Tibial nerve (tissue), 4 donors: Measurements from ENCODE around the gene CCDC74A. TPM values are rescaled to one million over a fixed set of nuclear protein-coding genes. Genes with fewer than 3 reads are reported as not detected.
"Not testable (repeated sequence)": the region's sequence is repeated elsewhere in the genome, so short reads cannot be mapped to it uniquely, and the experiment has no call there.

Experiments used
- DNase-seq, 2 donors: peaks; one replicate each; pipeline ENCODE4 v3.0.0-alpha.2; 2019; ENCODE audit warnings: low spot score in 2 of 2
- H3K27ac ChIP-seq, 4 donors: fragments of 200-600 bp; sonication (generic) in 3 of 4; one replicate each; pipeline ENCODE4 v1.5.1; 2017 to 2019; ENCODE audit warnings: mild to moderate bottlenecking in 1 of 4
- H3K27me3 ChIP-seq, 2 donors: fragments of 200-600 bp; sonication (generic) in 1 of 2; one replicate each; pipeline versions ENCODE4 v1.5.1 to v1.6.0; 2017 to 2019
- H3K36me3 ChIP-seq, 3 donors: fragments of 200-600 bp; sonication (generic); one replicate each; pipeline ENCODE4 v1.5.1; 2018 to 2019
- H3K4me1 ChIP-seq, 4 donors: fragments of 200-600 bp; sonication (generic) in 3 of 4; one replicate each; pipeline ENCODE4 v1.5.1; 2017 to 2019
- H3K4me3 ChIP-seq, 4 donors: fragments of 200-600 bp; sonication (generic) in 3 of 4; one replicate each; pipeline ENCODE4 v1.5.1; 2017 to 2019; ENCODE audit warnings: mild to moderate bottlenecking in 1 of 4, moderate library complexity in 1 of 4
- H3K9me3 ChIP-seq, 4 donors: fragments of 200-600 bp; sonication (generic) in 3 of 4; one replicate each; pipeline ENCODE4 v1.5.1; 2017 to 2019
- CTCF ChIP-seq, 5 experiments: fragments of 200-600 bp in 3 of 5; fragments of 450-650 bp in 2 of 5; sonication (generic) in 3 of 5; IDR thresholded peaks; one replicate each; pipeline ENCODE4 v1.5.1; 2016 to 2019; ENCODE audit warnings: antibody characterized with exemption in 5 of 5, mild to moderate bottlenecking in 3 of 5, moderate library complexity in 2 of 5
- EP300 ChIP-seq, 2 donors: sonication (generic); formaldehyde crosslinking; IDR thresholded peaks; one replicate each; pipeline ENCODE4 v1.6.1; 2017; ENCODE audit warnings: antibody characterized with exemption in 2 of 2, mild to moderate bottlenecking in 1 of 2
- POLR2A ChIP-seq, 2 donors: fragments of 450-650 bp; IDR thresholded peaks; one replicate each; pipeline ENCODE4 v1.6.1; 2017; ENCODE audit warnings: antibody characterized with exemption in 2 of 2, mild to moderate bottlenecking in 2 of 2, moderate library complexity in 2 of 2
- WGBS, 2 donors: methylation state at CpG; one replicate each; pipeline ENCODE4 v1.1.5; 2018; 5-methylcytosine and 5-hydroxymethylcytosine counted together
- total RNA-seq, 4 donors: library from RNA; depleted of rRNA; stranded (reverse); fragments of >200 nt; gene quantifications; one replicate each; pipeline ENCODE4 v1.1.0, GENCODE V29; 2016

The CCDC74A gene
- total RNA-seq, 4 donors from 2014 or later, result 19.5 to 50.2 (median 34.1) TPM

- Histone ChIP-seq H3K27me3 (no peaks in the 10 kb centered on the region), H3K9me3 (no peaks in the 10 kb centered on the region), H3K27ac (no peak overlapping the region), H3K4me3 (no peak overlapping the region), H3K36me3 (no peaks in the 10 kb centered on the region), H3K4me1 (no peaks in the 10 kb centered on the region)
- no peak for DNase-seq
- WGBS, 2 donors, result 89 to 90% methylated on average over 5 of the region's 5 CpGs
- no peak for TF ChIP-seq EP300 (IDR thresholded peaks at IDR 0.05)
- no peak for TF ChIP-seq CTCF (IDR thresholded peaks at IDR 0.05)
- no peak for TF ChIP-seq POLR2A (IDR thresholded peaks at IDR 0.05)
These were observed 38.7 kb downstream of the CCDC74A start for GRCh38 chr2:131566371-131566770.

DNA sequence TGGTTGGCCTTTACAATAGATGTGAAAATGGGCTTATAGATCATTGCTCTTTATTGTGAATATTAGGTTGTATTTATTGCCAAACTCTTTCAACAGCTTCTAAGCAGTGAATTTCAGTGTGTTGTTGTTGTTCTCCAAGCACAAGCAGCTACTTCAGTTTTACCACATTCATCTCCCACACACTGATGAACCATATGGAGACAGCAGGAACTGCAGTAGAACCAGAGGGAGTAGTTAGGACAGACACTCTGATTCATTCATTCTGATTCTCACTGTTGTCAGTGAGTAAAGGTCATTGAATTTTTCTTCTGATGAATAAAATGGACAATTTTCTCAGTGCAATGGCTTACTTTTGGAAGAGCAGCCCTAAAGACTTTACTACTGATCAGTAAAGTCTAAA lies 40.2 kb downstream of the CCDC74A start:
- H3K27ac ChIP-seq, result no peak overlapping the region
- H3K9me3 ChIP-seq, result no peaks in the 10 kb centered on the region
- no peak overlapping the region for H3K4me3 ChIP-seq
- H3K36me3 ChIP-seq, result no peaks in the 10 kb centered on the region
- DNase-seq, result no peak
- TF ChIP-seq POLR2A (IDR thresholded peaks at IDR 0.05) (no peak), CTCF (IDR thresholded peaks at IDR 0.05) (no peak), EP300 (IDR thresholded peaks at IDR 0.05) (no peak)
- no peaks in the 10 kb centered on the region for H3K4me1 ChIP-seq
- no peaks in the 10 kb centered on the region for H3K27me3 ChIP-seq

GRCh38 chr2:131568401-131568800 lies 40.7 kb downstream of the CCDC74A start:
- H3K4me3 ChIP-seq, DNase-seq, H3K36me3 ChIP-seq, H3K4me1 ChIP-seq, H3K9me3 ChIP-seq, H3K27me3 ChIP-seq, H3K27ac ChIP-seq: not testable (repeated sequence)
- 50 to 58% methylated on average over 1 of the region's 1 CpG for WGBS, 2 donors

DNA sequence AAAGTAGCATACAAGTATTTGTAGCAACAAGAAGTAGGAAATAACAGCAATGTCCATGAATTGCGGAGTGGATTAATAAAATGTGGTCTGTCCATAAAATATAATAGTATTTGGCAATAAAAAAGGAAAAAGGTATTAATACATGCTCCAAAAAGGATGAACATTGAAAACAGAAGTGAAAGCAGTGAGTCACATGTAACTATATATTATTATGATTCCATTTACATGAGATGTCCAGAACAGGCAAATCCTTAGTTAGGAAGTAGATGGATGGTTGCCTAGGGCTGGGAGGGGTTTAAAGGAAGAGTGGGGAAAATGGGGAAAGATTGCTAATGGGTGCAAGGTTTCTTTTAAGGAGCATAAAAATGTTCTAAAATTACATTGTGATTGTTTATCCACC lies 44.5 kb downstream of the CCDC74A start:
- Histone ChIP-seq H3K27ac (no peak overlapping the region), H3K27me3 (no peaks in the 10 kb centered on the region), H3K4me3 (no peak overlapping the region), H3K9me3 (no peaks in the 10 kb centered on the region), H3K4me1 (no peaks in the 10 kb centered on the region), H3K36me3 (no peaks in the 10 kb centered on the region)
- DNase-seq, result no peak
- WGBS, 2 donors, result 91 to 95% methylated on average over 1 of the region's 1 CpG
- TF ChIP-seq POLR2A (IDR thresholded peaks at IDR 0.05), result no peak
- no peak for TF ChIP-seq CTCF (IDR thresholded peaks at IDR 0.05)
- TF ChIP-seq EP300 (IDR thresholded peaks at IDR 0.05), result no peak

GRCh38 chr2:131577812-131578211 lies 50.1 kb downstream of the CCDC74A start:
- TF ChIP-seq CTCF (IDR thresholded peaks at IDR 0.05), result no peak
- TF ChIP-seq POLR2A (IDR thresholded peaks at IDR 0.05), result no peak
- no peak for TF ChIP-seq EP300 (IDR thresholded peaks at IDR 0.05)
- no peak for DNase-seq
- Histone ChIP-seq H3K36me3 (no peaks in the 10 kb centered on the region), H3K27ac (no peak overlapping the region), H3K9me3 (no peaks in the 10 kb centered on the region), H3K4me3 (no peak overlapping the region), H3K4me1 (no peaks in the 10 kb centered on the region), H3K27me3 (no peaks in the 10 kb centered on the region)
- 92 to 93% methylated on average over 4 of the region's 4 CpGs for WGBS, 2 donors

GRCh38 chr2:131580187-131580586 lies 52.5 kb downstream of the CCDC74A start:
- no peak overlapping the region for H3K27ac ChIP-seq
- 92 to 97% methylated on average over 7 of the region's 7 CpGs for WGBS, 2 donors
- no peak overlapping the region for H3K4me3 ChIP-seq
- H3K4me1 ChIP-seq, result no peaks in the 10 kb centered on the region
- no peak for DNase-seq
- no peaks in the 10 kb centered on the region for H3K36me3 ChIP-seq
- H3K27me3 ChIP-seq, result peaks cover 0 to 4% of the 10 kb centered on the region in 2 donors
- no peaks in the 10 kb centered on the region for H3K9me3 ChIP-seq
- no peak for TF ChIP-seq CTCF (IDR thresholded peaks at IDR 0.05)
- TF ChIP-seq POLR2A (IDR thresholded peaks at IDR 0.05), result no peak
